Nephron progenitor cell (in vitro differentiated cells): ENCODE data around the gene HIVEP3.

Experiments
- DNase-seq: peaks from one replicate; pipeline ENCODE4 v3.0.0; 2021
- H3K27ac Mint-ChIP-seq: 2 replicates; pipeline ENCODE4 v1.8.0; 2021; ENCODE audit warnings: mild to moderate bottlenecking, moderate library complexity, mixed read lengths
- H3K27me3 Mint-ChIP-seq: 2 replicates; pipeline ENCODE4 v1.8.0; 2021; ENCODE audit warnings: mild to moderate bottlenecking, low read depth, mixed read lengths; ENCODE audit not compliant: poor library complexity
- H3K36me3 Mint-ChIP-seq: 2 replicates; pipeline ENCODE4 v1.8.0; 2021; ENCODE audit warnings: low read depth, mixed read lengths
- H3K4me1 Mint-ChIP-seq: 2 replicates; pipeline ENCODE4 v1.8.0; 2021; ENCODE audit warnings: mixed read lengths
- H3K4me3 Mint-ChIP-seq: 2 replicates; pipeline ENCODE4 v1.8.0; 2021; ENCODE audit warnings: mild to moderate bottlenecking, moderate library complexity, mixed read lengths
- H3K9me3 Mint-ChIP-seq: 2 replicates; pipeline ENCODE4 v1.8.0; 2021; ENCODE audit warnings: mild to moderate bottlenecking, moderate library complexity, mixed read lengths
- TF ChIP-seq, protein P1 (sequence below): fragments of 200-600 bp; sonication (generic); IDR thresholded peaks from 2 replicates; pipeline ENCODE4 v1.5.0; 2021; ENCODE audit warnings: antibody characterized with exemption

Gene HIVEP3

DNA sequence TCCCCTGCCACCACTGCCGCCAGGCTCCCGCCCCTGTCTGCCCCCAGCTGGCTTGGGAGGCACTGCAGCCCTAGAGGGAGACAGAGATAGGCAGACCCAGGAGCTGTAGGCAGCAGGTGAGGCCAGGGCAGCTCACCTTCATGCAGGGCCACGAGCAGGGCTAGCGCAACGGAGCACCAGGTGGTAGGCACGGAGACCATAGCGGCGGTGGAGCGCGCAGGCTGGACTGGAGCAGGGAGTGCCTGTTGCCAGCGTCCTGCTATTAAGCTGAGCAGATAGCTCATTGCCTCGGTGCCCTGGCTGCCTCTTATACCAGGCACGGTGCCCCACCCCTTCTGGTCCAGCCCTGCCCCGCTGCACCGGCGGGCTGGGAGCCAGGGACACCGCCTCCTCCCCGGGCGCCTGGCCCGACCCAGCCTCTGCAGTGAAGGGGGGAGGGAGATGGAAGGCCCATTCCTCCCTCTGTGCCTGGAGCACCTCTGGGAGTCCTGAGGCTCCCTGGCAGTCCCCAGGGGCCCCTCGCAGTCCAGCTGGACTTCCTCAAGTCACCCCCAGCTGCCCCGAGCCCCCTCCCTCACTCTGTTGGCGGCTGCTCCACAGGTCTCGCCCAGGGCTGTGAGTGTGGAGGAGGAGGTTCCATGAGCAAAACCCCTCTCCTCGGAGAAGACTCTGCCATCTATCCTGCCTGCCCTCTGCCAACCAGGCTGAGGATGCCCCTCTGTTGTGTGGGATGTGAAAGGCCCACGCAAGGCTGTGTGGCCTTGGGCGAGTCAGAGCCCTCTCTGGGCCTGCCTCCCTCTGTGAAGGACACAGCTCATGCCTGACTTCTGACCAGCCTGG lies 434.1 kb downstream of the HIVEP3 start, which contains the start of gene EDN2:
TSS of gene EDN2 (minus strand) at position 282 of the 840 bp plus-strand sequence. CDS start at position 200, 82 bp downstream.
- no peak for DNase-seq
- TF ChIP-seq, protein P1, sequence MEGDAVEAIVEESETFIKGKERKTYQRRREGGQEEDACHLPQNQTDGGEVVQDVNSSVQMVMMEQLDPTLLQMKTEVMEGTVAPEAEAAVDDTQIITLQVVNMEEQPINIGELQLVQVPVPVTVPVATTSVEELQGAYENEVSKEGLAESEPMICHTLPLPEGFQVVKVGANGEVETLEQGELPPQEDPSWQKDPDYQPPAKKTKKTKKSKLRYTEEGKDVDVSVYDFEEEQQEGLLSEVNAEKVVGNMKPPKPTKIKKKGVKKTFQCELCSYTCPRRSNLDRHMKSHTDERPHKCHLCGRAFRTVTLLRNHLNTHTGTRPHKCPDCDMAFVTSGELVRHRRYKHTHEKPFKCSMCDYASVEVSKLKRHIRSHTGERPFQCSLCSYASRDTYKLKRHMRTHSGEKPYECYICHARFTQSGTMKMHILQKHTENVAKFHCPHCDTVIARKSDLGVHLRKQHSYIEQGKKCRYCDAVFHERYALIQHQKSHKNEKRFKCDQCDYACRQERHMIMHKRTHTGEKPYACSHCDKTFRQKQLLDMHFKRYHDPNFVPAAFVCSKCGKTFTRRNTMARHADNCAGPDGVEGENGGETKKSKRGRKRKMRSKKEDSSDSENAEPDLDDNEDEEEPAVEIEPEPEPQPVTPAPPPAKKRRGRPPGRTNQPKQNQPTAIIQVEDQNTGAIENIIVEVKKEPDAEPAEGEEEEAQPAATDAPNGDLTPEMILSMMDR, result peak; percentile 20

DNA sequence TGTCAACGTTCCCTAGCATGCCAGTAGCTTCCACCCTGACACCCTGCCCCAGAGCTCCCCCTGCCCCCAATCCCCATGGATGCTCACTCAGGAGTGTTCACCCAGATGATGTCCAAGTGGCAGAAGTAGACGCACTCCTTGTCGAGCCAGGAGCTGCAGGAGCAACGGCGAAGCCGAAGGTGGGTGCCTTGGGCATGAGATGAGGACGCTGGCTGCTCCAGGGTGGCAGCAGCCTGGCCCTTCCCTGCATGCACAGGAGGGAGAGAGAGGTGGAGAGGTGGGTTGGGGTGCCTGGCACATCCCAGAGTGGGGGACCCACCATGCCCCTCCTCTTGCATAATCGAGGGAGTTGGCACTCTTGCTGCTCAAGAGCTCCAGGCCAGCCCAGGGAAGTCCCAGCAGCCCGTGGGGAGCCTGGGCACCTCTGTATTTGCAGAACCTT lies 434.7 kb downstream of the HIVEP3 start:
- no peak for DNase-seq
- peaks cover 58% of the 10 kb centered on the region for H3K4me1 Mint-ChIP-seq
- H3K27me3 Mint-ChIP-seq, result peaks cover 15% of the 10 kb centered on the region
- H3K9me3 Mint-ChIP-seq, result no peaks in the 10 kb centered on the region
- no peak overlapping the region for H3K4me3 Mint-ChIP-seq
- no peaks in the 10 kb centered on the region for H3K36me3 Mint-ChIP-seq
- H3K27ac Mint-ChIP-seq, result no peak overlapping the region
- TF ChIP-seq, protein P1, result no peak

More for the DNA sequence above, 434.1 kb downstream of the HIVEP3 start, which contains the start of gene EDN2:
- Mint-ChIP-seq H3K4me3 (no peak within 1 kb of the TSS), H3K27me3 (peaks cover 10% of the 10 kb centered on the region), H3K9me3 (no peaks in the 10 kb centered on the region), H3K4me1 (peaks cover 58% of the 10 kb centered on the region), H3K27ac (no peak within 1 kb of the TSS), H3K36me3 (no peaks in the 10 kb centered on the region)

DNA sequence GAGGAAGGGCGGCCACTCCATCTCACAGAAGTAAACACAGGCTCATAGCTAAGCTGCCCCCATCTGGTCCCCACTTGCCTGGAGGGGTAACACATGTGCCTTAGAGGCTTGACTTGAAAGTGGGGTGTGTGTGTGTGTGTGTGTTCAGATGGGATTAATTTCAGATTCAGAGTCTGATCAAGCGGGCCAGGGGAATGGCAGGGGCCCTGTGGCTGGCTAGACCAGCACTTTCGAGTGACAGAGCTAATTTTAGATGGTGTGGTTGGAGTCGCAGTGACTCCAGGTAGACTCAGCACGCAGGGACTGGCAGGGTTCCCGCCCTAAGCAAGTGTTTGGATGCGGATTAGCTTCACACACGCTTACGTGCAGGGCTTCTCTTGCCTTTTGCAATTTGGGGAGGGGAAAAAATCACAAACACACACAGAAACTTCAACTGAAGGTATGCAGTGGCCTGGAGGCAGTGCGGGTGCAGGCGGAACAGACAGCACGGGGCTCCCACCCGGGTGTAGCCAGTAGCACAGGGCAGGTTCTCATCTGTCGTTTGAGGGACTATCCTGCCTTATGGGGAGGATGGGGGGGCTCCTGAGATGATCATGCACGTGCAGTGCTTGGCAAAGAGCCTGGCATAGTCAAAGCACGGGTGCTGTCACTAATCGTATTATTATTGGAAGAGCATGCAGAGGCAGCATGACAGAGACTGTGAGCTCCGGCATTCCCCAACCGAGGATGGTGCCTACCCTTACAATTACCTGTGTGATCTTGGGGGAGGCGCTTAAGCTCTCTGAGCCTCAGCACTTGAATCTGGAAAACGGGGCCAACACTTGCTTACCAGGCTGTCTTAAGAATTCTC lies 435.5 kb downstream of the HIVEP3 start:
- TF ChIP-seq, protein P1, result no peak
- H3K4me3 Mint-ChIP-seq, result no peak overlapping the region
- no peak overlapping the region for H3K27ac Mint-ChIP-seq
- no peaks in the 10 kb centered on the region for H3K36me3 Mint-ChIP-seq
- H3K4me1 Mint-ChIP-seq, result peaks cover 51% of the 10 kb centered on the region
- peaks cover 15% of the 10 kb centered on the region for H3K27me3 Mint-ChIP-seq
- no peaks in the 10 kb centered on the region for H3K9me3 Mint-ChIP-seq
- DNase-seq, result no peak

DNA sequence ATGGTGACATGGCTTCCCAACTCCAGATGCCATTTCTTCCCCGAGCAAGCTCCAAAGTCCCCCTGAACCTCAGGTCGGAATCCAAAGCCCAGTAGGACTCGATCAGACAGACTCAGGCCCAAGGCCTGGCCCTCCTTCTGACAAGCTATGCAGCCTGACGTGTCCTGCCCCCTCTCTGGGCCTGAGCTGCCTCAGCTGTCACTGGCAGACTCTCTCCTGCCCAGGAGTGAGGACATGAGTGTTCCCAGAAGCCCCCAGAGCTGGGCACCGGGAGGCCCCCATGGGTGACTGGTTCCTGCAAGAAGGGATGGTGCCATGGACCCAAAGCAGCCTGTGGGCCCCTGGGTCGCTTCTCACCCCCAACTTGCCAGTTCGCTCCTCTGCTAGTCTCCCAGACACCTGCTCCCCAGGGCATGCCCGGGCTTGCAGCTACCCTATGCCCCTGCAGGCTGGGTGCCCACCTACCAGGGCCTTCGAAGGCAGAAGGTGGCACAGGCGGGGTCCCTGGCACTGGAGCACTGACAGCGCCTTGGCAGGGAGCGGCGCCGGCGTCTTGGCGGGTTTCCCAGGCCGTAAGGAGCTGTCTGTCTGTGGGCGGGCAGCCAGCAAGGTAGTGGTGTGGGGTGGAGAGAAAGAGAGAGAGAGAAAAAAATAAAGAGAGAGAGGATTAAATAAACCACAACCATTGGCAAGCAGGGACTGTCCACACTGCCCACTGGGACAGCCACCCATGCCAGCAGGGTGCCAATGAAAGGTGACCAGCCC lies 436.5 kb downstream of the HIVEP3 start:
- no peaks in the 10 kb centered on the region for H3K9me3 Mint-ChIP-seq
- no peaks in the 10 kb centered on the region for H3K36me3 Mint-ChIP-seq
- TF ChIP-seq, protein P1, result no peak
- peaks cover 45% of the 10 kb centered on the region for H3K4me1 Mint-ChIP-seq
- peaks cover 16% of the 10 kb centered on the region for H3K27me3 Mint-ChIP-seq
- H3K27ac Mint-ChIP-seq, result no peak overlapping the region
- no peak for DNase-seq
- H3K4me3 Mint-ChIP-seq, result no peak overlapping the region

DNA sequence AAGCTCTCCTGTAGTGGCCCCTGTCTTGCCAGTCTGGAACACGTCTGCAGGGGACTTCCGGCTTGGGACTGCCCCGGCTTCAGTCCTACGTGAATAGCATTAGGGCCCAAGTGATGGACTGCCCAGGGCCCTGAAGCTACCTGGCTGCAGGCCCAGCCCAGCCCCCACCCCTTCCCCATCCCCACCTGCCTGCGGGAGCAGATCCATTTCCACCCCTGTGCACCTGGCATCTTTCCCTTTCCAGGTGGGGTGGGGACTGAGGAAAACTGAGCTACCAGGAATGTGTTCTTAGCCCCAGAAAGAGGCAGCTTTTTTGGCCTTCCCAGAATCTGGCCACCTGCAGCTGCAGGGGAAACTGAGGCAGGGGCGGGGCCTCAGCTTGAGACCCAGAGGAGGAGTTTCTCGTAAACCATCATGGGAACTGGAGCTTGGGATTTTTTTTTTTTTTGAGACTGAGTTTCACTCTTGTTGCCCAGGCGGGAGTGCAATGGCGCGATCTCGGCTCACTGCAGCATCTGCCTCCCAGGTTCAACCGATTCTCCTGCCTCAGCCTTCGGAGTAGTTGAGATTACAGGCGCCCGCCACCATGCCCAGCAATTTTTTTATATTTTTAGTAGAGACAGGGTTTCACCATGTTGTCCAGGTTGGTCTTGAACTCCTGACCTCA lies 437.5 kb downstream of the HIVEP3 start:
- Mint-ChIP-seq H3K27ac (no peak overlapping the region), H3K27me3 (peaks cover 15% of the 10 kb centered on the region), H3K9me3 (no peaks in the 10 kb centered on the region), H3K36me3 (no peaks in the 10 kb centered on the region), H3K4me1 (peaks cover 45% of the 10 kb centered on the region), H3K4me3 (no peak overlapping the region)
- DNase-seq, result no peak
- TF ChIP-seq, protein P1, result no peak
